ENCODE results near the gene SCARB1.

The SCARB1 gene

DNA sequence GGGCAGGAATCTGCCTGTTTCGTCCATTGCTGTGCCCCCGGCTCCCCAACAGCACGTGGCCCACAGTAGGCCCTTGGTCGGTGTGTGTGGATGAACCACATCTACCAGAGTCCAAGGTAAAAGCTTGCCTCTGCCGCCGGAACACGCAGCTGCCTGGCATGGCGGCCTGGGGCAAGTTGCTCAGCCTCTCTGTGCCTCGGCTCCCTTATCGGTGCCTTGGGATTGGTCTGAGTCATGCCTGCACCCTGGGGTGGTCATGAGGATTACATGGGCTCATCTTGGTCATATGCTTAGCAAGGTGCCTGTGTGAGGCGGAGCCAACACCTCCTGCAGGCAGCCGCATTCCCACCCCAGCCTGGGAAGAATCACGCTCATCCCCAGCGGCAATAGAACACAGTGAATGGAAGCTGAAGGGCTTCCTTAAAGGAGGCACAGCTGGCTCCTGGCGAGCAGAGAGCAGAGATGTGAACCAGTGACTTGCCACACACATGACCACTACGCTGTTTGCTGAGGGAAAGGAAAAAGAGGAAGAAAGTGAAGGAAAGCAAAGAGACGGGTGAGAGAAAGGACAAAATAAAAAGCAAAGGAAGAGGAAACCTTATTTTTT, 5.5 kb upstream of the SCARB1 start:
- Histone ChIP-seq H3K27me3 (ENCODE audit: control insufficient read depth, insufficient read depth, low read length) (0 out of 2 replicates have a peak, but pooled peaks cover 2% of the 10 kb centered on the region), H3K9ac (ENCODE audit: low read length) (no peak overlapping the region), H3K36me3 (ENCODE audit: control insufficient read depth, insufficient read depth, low read length) (no peaks in the 10 kb centered on the region), H3K27ac (ENCODE audit: low read depth, low read length) (no peak overlapping the region), H3K4me1 (ENCODE audit: control insufficient read depth, insufficient read depth, low read length) (peaks cover 12% of the 10 kb centered on the region), H3K4me3 (ENCODE audit: low read depth, low read length) (no peak overlapping the region), H3K9me3 (ENCODE audit: control insufficient read depth, insufficient read depth, low read depth, low read length) (no peaks in the 10 kb centered on the region)

DNA sequence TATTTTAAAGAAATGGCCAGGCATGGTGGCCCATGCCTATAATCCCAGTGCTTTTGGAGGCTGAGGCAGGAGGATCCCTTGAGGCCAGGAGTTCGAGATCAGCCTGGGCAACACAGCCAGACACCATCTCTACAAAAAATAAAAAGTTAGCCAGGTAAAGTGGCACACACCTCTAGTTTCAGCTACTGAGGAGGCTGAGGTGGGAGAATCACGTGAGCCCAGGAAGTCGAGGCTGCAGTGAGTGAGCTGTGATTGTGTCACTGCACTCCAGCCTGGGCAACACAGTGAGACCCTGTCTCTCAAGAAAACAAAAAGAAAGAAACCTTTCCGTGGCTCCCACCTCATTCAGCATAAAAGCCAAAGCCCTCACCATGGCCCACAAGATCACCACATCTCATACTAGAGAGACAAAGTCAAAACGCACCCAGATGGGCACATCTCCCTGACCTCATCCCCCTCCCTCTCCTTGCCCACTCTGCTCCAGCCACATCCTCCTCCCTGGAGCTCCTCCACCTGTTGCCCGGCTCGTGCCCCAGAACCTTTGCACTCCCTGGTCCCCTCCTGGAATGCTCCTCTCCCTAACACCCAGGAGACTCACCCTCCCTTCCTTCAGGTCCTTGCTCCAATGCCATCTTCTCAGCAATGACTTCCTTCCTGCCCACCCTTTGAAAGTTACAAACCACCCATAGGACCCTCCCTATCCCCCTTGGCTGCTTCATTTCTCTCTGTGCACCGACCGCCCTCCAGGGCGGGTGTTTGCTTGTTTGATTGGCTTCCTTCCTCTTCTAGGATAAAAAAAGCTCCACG, 4.8 kb upstream of the SCARB1 start:
- no peaks in the 10 kb centered on the region for H3K36me3 ChIP-seq (ENCODE audit: control insufficient read depth, insufficient read depth, low read length)
- peaks cover 15% of the 10 kb centered on the region for H3K4me1 ChIP-seq (ENCODE audit: control insufficient read depth, insufficient read depth, low read length)
- H3K9ac ChIP-seq (ENCODE audit: low read length) = no peak overlapping the region
- 0 out of 2 replicates have a peak, but pooled peaks cover 2% of the 10 kb centered on the region for H3K27me3 ChIP-seq (ENCODE audit: control insufficient read depth, insufficient read depth, low read length)
- no peaks in the 10 kb centered on the region for H3K9me3 ChIP-seq (ENCODE audit: control insufficient read depth, insufficient read depth, low read depth, low read length)
- no peak overlapping the region for H3K27ac ChIP-seq (ENCODE audit: low read depth, low read length)
- H3K4me3 ChIP-seq (ENCODE audit: low read depth, low read length) = no peak overlapping the region

- H3K9me3 ChIP-seq (ENCODE audit: control insufficient read depth, insufficient read depth, low read depth, low read length) = no peaks in the 10 kb centered on the region
- H3K4me1 ChIP-seq (ENCODE audit: control insufficient read depth, insufficient read depth, low read length) = peaks cover 20% of the 10 kb centered on the region
- H3K9ac ChIP-seq (ENCODE audit: low read length) = no peak overlapping the region
- H3K4me3 ChIP-seq (ENCODE audit: low read depth, low read length) = no peak overlapping the region
- H3K36me3 ChIP-seq (ENCODE audit: control insufficient read depth, insufficient read depth, low read length) = no peaks in the 10 kb centered on the region
- no peak overlapping the region for H3K27ac ChIP-seq (ENCODE audit: low read depth, low read length)
- H3K27me3 ChIP-seq (ENCODE audit: control insufficient read depth, insufficient read depth, low read length) = peaks cover 8% of the 10 kb centered on the region; the same call in 1 of the 2 replicates
Observed at GRCh38 chr12:124867401-124867930, 3.8 kb upstream of the SCARB1 start.

- H3K36me3 ChIP-seq (ENCODE audit: control insufficient read depth, insufficient read depth, low read length) = no peaks in the 10 kb centered on the region
- no peak overlapping the region for H3K4me3 ChIP-seq (ENCODE audit: low read depth, low read length)
- H3K4me1 ChIP-seq (ENCODE audit: control insufficient read depth, insufficient read depth, low read length) = peaks cover 23% of the 10 kb centered on the region
- H3K27me3 ChIP-seq (ENCODE audit: control insufficient read depth, insufficient read depth, low read length) = peaks cover 8% of the 10 kb centered on the region; the same call in 1 of the 2 replicates
- H3K27ac ChIP-seq (ENCODE audit: low read depth, low read length) = no peak overlapping the region
- H3K9ac ChIP-seq (ENCODE audit: low read length) = no peak overlapping the region
- H3K9me3 ChIP-seq (ENCODE audit: control insufficient read depth, insufficient read depth, low read depth, low read length) = no peaks in the 10 kb centered on the region
Observed at GRCh38 chr12:124866883-124867400, 3.3 kb upstream of the SCARB1 start.

DNA sequence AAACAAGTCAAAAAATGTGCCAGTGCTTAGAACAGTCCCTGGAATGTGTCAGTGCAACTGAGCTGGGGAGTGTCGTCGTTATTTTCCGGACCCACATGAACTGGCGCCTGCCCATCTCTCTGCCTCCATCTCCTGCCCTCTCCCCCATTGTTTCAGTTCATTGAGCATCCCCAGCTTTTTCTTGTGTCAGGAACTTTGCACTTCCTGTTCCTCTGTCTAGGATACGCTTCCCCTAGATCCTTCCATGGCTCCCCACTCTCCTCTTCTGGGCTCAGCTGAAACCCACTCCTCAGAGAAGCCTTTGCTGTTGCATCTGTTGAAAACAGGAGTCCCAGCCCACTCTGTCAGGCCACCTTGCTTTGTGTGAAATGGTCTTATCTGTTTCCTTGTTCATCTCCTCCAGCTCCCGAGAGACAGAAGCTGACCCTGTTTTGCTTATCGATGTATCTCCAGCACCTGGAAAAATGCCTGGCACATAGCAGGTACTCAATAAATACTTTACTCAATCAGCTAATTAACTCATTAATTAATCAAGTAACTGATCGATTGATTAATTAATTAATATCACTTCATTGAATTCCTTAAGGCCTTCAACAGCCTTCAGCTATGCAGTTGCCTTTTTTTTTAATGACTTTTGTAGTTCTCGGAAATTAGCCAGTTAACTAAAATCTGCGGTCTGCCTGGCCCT, 2.7 kb upstream of the SCARB1 start:
- peaks cover 26% of the 10 kb centered on the region for H3K4me1 ChIP-seq (ENCODE audit: control insufficient read depth, insufficient read depth, low read length)
- no peak overlapping the region for H3K4me3 ChIP-seq (ENCODE audit: low read depth, low read length)
- H3K27me3 ChIP-seq (ENCODE audit: control insufficient read depth, insufficient read depth, low read length) = peaks cover 8% of the 10 kb centered on the region; the same call in 1 of the 2 replicates
- H3K9ac ChIP-seq (ENCODE audit: low read length) = no peak overlapping the region
- no peak overlapping the region for H3K27ac ChIP-seq (ENCODE audit: low read depth, low read length)
- H3K36me3 ChIP-seq (ENCODE audit: control insufficient read depth, insufficient read depth, low read length) = no peaks in the 10 kb centered on the region
- no peaks in the 10 kb centered on the region for H3K9me3 ChIP-seq (ENCODE audit: control insufficient read depth, insufficient read depth, low read depth, low read length)

DNA sequence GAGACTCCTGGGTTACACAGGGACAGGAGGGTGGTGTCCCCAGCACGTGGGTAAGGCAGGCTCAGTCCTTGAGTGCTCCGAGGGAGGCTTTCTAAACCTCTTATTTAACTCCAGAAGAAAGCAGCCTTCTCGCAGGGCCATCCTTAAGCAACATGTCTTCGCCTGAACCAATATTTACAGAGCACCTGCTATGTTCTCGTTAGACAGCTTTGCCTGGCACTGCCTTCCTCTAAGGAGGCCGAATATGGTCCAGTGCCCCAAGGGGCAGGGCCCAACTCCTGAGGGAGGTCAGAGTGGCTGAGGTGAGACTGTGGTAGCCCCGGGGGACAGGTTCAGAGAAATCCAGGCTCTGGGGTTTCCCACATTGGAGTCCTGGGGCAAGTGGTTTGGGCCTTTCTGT, 2.1 kb upstream of the SCARB1 start:
- H3K27ac ChIP-seq (ENCODE audit: low read depth, low read length) = no peak overlapping the region
- no peak overlapping the region for H3K4me3 ChIP-seq (ENCODE audit: low read depth, low read length)
- no peaks in the 10 kb centered on the region for H3K36me3 ChIP-seq (ENCODE audit: control insufficient read depth, insufficient read depth, low read length)
- H3K9ac ChIP-seq (ENCODE audit: low read length) = no peak overlapping the region
- peaks cover 26% of the 10 kb centered on the region for H3K4me1 ChIP-seq (ENCODE audit: control insufficient read depth, insufficient read depth, low read length)
- H3K27me3 ChIP-seq (ENCODE audit: control insufficient read depth, insufficient read depth, low read length) = peaks cover 8% of the 10 kb centered on the region; the same call in 1 of the 2 replicates
- H3K9me3 ChIP-seq (ENCODE audit: control insufficient read depth, insufficient read depth, low read depth, low read length) = no peaks in the 10 kb centered on the region

GRCh38 chr12:124864326-124864752, 675 bp upstream of the SCARB1 start:
- peaks cover 5% of the 10 kb centered on the region; the same call in 1 of the 2 replicates for H3K36me3 ChIP-seq (ENCODE audit: control insufficient read depth, insufficient read depth, low read length)
- peaks cover 24% of the 10 kb centered on the region for H3K4me1 ChIP-seq (ENCODE audit: control insufficient read depth, insufficient read depth, low read length)
- peaks cover 8% of the 10 kb centered on the region; the same call in 1 of the 2 replicates for H3K27me3 ChIP-seq (ENCODE audit: control insufficient read depth, insufficient read depth, low read length)
- no peaks in the 10 kb centered on the region for H3K9me3 ChIP-seq (ENCODE audit: control insufficient read depth, insufficient read depth, low read depth, low read length)
- peak overlapping the region; percentile 62 for H3K27ac ChIP-seq (ENCODE audit: low read depth, low read length)
- peak overlapping the region; percentile 21 for H3K9ac ChIP-seq (ENCODE audit: low read length)
- H3K4me3 ChIP-seq (ENCODE audit: low read depth, low read length) = peak overlapping the region; percentile 44

GRCh38 chr12:124862768-124863415, 772 bp downstream of the SCARB1 start:
- Histone ChIP-seq H3K9ac (ENCODE audit: low read length) (peak overlapping the region; percentile 80), H3K36me3 (ENCODE audit: control insufficient read depth, insufficient read depth, low read length) (peaks cover 5% of the 10 kb centered on the region; the same call in 1 of the 2 replicates), H3K27ac (ENCODE audit: low read depth, low read length) (no peak overlapping the region), H3K27me3 (ENCODE audit: control insufficient read depth, insufficient read depth, low read length) (peaks cover 8% of the 10 kb centered on the region; the same call in 1 of the 2 replicates), H3K4me3 (ENCODE audit: low read depth, low read length) (peak overlapping the region; percentile 96), H3K4me1 (ENCODE audit: control insufficient read depth, insufficient read depth, low read length) (peaks cover 17% of the 10 kb centered on the region), H3K9me3 (ENCODE audit: control insufficient read depth, insufficient read depth, low read depth, low read length) (no peaks in the 10 kb centered on the region)

- H3K4me3 ChIP-seq (ENCODE audit: low read depth, low read length) = peak overlapping the region; percentile 96; the same call in 1 of the 2 replicates
- no peak overlapping the region for H3K27ac ChIP-seq (ENCODE audit: low read depth, low read length)
- H3K9ac ChIP-seq (ENCODE audit: low read length) = no peak overlapping the region
Observed at GRCh38 chr12:124861898-124862676, 1.6 kb downstream of the SCARB1 start.

More at GRCh38 chr12:124861898-124862676, 1.6 kb downstream of the SCARB1 start:
- peaks cover 17% of the 10 kb centered on the region for H3K4me1 ChIP-seq (ENCODE audit: control insufficient read depth, insufficient read depth, low read length)
- H3K9me3 ChIP-seq (ENCODE audit: control insufficient read depth, insufficient read depth, low read depth, low read length) = no peaks in the 10 kb centered on the region
- peaks cover 8% of the 10 kb centered on the region; the same call in 1 of the 2 replicates for H3K27me3 ChIP-seq (ENCODE audit: control insufficient read depth, insufficient read depth, low read length)
- peaks cover 5% of the 10 kb centered on the region; the same call in 1 of the 2 replicates for H3K36me3 ChIP-seq (ENCODE audit: control insufficient read depth, insufficient read depth, low read length)
